Embryonic facial prominence (tissue), 1 donor: ENCODE measurements around the gene LITAF.
"Not testable (repeated sequence)": the region's sequence is repeated elsewhere in the genome, so short reads cannot be mapped to it uniquely, and the experiment has no call there.

Source experiments
- DNase-seq: peaks from one replicate; pipeline ENCODE4 v3.0.0-alpha.2; 2016; ENCODE audit errors: extremely low spot score

LITAF gene

GRCh38 chr16:11517961-11518360 lies 68.8 kb downstream of the LITAF start:
- no peak for DNase-seq

- DNase-seq = no peak
Measured at GRCh38 chr16:11515540-11516430, 70.9 kb downstream of the LITAF start.

GRCh38 chr16:11514283-11514682 lies 72.4 kb downstream of the LITAF start:
- no peak for DNase-seq

GRCh38 chr16:11513366-11513765 lies 73.4 kb downstream of the LITAF start:
- not testable (repeated sequence) for DNase-seq

- no peak for DNase-seq
Measured at GRCh38 chr16:11511801-11512200, 74.9 kb downstream of the LITAF start.

- DNase-seq = no peak
Measured at GRCh38 chr16:11511328-11511727, 75.4 kb downstream of the LITAF start.

GRCh38 chr16:11510178-11510973 lies 76.3 kb downstream of the LITAF start:
- DNase-seq = no peak

GRCh38 chr16:11507991-11508390 lies 78.7 kb downstream of the LITAF start:
- DNase-seq = no peak

GRCh38 chr16:11507350-11507749 lies 79.4 kb downstream of the LITAF start:
- no peak for DNase-seq

GRCh38 chr16:11506741-11507305 lies 79.9 kb downstream of the LITAF start:
- no peak for DNase-seq

- DNase-seq = not testable (repeated sequence)
Measured at GRCh38 chr16:11504261-11504660, 82.5 kb downstream of the LITAF start.

GRCh38 chr16:11503566-11503965 lies 83.2 kb downstream of the LITAF start:
- no peak for DNase-seq

- DNase-seq = no peak
Measured at GRCh38 chr16:11502239-11502638, 84.5 kb downstream of the LITAF start.

- no peak for DNase-seq
Measured at GRCh38 chr16:11501632-11502031, 85.1 kb downstream of the LITAF start.

- DNase-seq = no peak
Measured at GRCh38 chr16:11500700-11501346, 85.9 kb downstream of the LITAF start.

- DNase-seq = no peak
Measured at GRCh38 chr16:11499295-11500089, 87.2 kb downstream of the LITAF start.

GRCh38 chr16:11498683-11499082 lies 88.0 kb downstream of the LITAF start:
- no peak for DNase-seq

GRCh38 chr16:11497851-11498289 lies 88.8 kb downstream of the LITAF start:
- DNase-seq = no peak
